Measurements from ENCODE around the gene SIVA1.

GRCh38 chr14:104803912-104804410 is 51.0 kb downstream of the SIVA1 start:
- TF ChIP-seq POLR2A (IDR thresholded peaks at IDR 0.05; ENCODE audit: low read depth, low read length) (no peak), SMC3 (IDR thresholded peaks at IDR 0.05; ENCODE audit: low read depth, low read length) (no peak), CEBPB (IDR thresholded peaks at IDR 0.05; ENCODE audit: low read depth, low read length) (no peak), MAFK (IDR thresholded peaks at IDR 0.05; ENCODE audit: low read depth, low read length) (no peak), ELK1 (IDR thresholded peaks at IDR 0.05; ENCODE audit: borderline replicate concordance, low read depth, low read length) (no peak), MXI1 (IDR thresholded peaks at IDR 0.05; ENCODE audit: borderline replicate concordance, low read depth, low read length) (no peak), FOS (IDR thresholded peaks at IDR 0.05; ENCODE audit: low read depth, low read length) (no peak), BHLHE40 (IDR thresholded peaks at IDR 0.05; ENCODE audit: low read depth, low read length) (no peak), CHD1 (IDR thresholded peaks at IDR 0.05; ENCODE audit: low read depth, low read length) (no peak), RAD21 (IDR thresholded peaks at IDR 0.05; ENCODE audit: low read length) (no peak), RCOR1 (IDR thresholded peaks at IDR 0.05; ENCODE audit: insufficient replicate concordance, low read length) (no peak), MAZ (IDR thresholded peaks at IDR 0.05; ENCODE audit: borderline replicate concordance, low read depth, low read length) (no peak)
- TF ChIP-seq, protein P1, sequence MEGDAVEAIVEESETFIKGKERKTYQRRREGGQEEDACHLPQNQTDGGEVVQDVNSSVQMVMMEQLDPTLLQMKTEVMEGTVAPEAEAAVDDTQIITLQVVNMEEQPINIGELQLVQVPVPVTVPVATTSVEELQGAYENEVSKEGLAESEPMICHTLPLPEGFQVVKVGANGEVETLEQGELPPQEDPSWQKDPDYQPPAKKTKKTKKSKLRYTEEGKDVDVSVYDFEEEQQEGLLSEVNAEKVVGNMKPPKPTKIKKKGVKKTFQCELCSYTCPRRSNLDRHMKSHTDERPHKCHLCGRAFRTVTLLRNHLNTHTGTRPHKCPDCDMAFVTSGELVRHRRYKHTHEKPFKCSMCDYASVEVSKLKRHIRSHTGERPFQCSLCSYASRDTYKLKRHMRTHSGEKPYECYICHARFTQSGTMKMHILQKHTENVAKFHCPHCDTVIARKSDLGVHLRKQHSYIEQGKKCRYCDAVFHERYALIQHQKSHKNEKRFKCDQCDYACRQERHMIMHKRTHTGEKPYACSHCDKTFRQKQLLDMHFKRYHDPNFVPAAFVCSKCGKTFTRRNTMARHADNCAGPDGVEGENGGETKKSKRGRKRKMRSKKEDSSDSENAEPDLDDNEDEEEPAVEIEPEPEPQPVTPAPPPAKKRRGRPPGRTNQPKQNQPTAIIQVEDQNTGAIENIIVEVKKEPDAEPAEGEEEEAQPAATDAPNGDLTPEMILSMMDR (conservative IDR thresholded peaks at IDR 0.05; ENCODE audit: low read depth, low read length), result no peak
- TF ChIP-seq, protein P2, sequence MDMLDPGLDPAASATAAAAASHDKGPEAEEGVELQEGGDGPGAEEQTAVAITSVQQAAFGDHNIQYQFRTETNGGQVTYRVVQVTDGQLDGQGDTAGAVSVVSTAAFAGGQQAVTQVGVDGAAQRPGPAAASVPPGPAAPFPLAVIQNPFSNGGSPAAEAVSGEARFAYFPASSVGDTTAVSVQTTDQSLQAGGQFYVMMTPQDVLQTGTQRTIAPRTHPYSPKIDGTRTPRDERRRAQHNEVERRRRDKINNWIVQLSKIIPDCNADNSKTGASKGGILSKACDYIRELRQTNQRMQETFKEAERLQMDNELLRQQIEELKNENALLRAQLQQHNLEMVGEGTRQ (IDR thresholded peaks at IDR 0.05; ENCODE audit: low read depth, low read length), result no peak
